ENCODE measurements around the gene SERPINE1. TPM values are rescaled to one million over a fixed set of nuclear protein-coding genes. Genes with fewer than 3 reads are reported as not detected.

Gene SERPINE1
- total and polyA plus RNA-seq, 2 of the 13 experiments (the other 11 are each of a cell fraction or from before 2014, with no cell fraction given), result 21.2 to 1,576 TPM

- TF ChIP-seq GTF3A (CRISPR knock-in tag; conservative IDR thresholded peaks at IDR 0.05), result no peak
- 0 out of 2 replicates have a peak, but pooled peaks have one; percentile 4 for TF ChIP-seq SALL2 (CRISPR knock-in tag; IDR thresholded peaks at IDR 0.05)
- no peak for TF ChIP-seq ZNF703 (CRISPR knock-in tag; IDR thresholded peaks at IDR 0.05; ENCODE audit: borderline replicate concordance)
- TF ChIP-seq AGO1 (IDR thresholded peaks at IDR 0.05; ENCODE audit: low read depth, low read length, poor library complexity, severe bottlenecking), result no peak
- TF ChIP-seq ZNF33A (CRISPR knock-in tag; IDR thresholded peaks at IDR 0.05; ENCODE audit: borderline replicate concordance), result no peak
- TF ChIP-seq GPN1 (CRISPR knock-in tag; IDR thresholded peaks at IDR 0.05; ENCODE audit: borderline replicate concordance), result no peak
- TF ChIP-seq ZNF264 (CRISPR knock-in tag; IDR thresholded peaks at IDR 0.05), result no peak
- TF ChIP-seq ZNF430 (CRISPR knock-in tag; IDR thresholded peaks at IDR 0.05), result no peak; the same call in 1 of the 2 replicates
- TF ChIP-seq HOXA9 (CRISPR knock-in tag; IDR thresholded peaks at IDR 0.05; ENCODE audit: borderline replicate concordance), result no peak
- TF ChIP-seq ZMYM3 (CRISPR knock-in tag; IDR thresholded peaks at IDR 0.05), result no peak; the same call in 1 of the 2 replicates
- no peak for TF ChIP-seq IKZF4 (CRISPR knock-in tag; IDR thresholded peaks at IDR 0.05; ENCODE audit: borderline replicate concordance, low read depth, not compliant biosample characterization)
- no peak for TF ChIP-seq ZNF318 (CRISPR knock-in tag; IDR thresholded peaks at IDR 0.05)
- no peak for TF ChIP-seq PPARG (CRISPR knock-in tag; conservative IDR thresholded peaks at IDR 0.05)
- no peak for TF ChIP-seq ZNF329 (CRISPR knock-in tag; IDR thresholded peaks at IDR 0.05; ENCODE audit: low read depth)
- TF ChIP-seq ZBTB20 (CRISPR knock-in tag; IDR thresholded peaks at IDR 0.05; ENCODE audit: borderline replicate concordance, low read depth), result 0 out of 2 replicates have a peak, but pooled peaks have one; percentile 17
- TF ChIP-seq KDM5A (IDR thresholded peaks at IDR 0.05; ENCODE audit: borderline replicate concordance, low read length), result peak; percentile 53; the same call in 1 of the 2 replicates
- TF ChIP-seq RFX1 (IDR thresholded peaks at IDR 0.05), result no peak
- peak; percentile 35; the same call in 1 of the 2 replicates for TF ChIP-seq ZFP37 (CRISPR knock-in tag; IDR thresholded peaks at IDR 0.05; ENCODE audit: borderline replicate concordance)
- TF ChIP-seq ZNF605 (CRISPR knock-in tag; IDR thresholded peaks at IDR 0.05), result peak; percentile 81
Measured at GRCh38 chr7:101085162-101085964, 41.5 kb upstream of the SERPINE1 start, which contains the start of gene TRIM56 (continued).

Data from HepG2 (cell line).